Stomach (tissue), 4 donors: Measurements from ENCODE around the gene TRAF4.

Source experiments
- CTCF ChIP-seq, 7 experiments: fragments of 450-650 bp in 4 of 7; fragments of 200-600 bp in 3 of 7; sonication (generic) in 3 of 7; IDR thresholded peaks; one replicate each; pipeline ENCODE4 v1.5.1; 2016 to 2019; ENCODE audit warnings: antibody characterized with exemption in 7 of 7, control low read depth in 2 of 7, mild to moderate bottlenecking in 1 of 7
- POLR2A ChIP-seq, 4 donors: fragments of 450-650 bp; IDR thresholded peaks; one replicate each; pipeline ENCODE4 v1.6.1; 2016; ENCODE audit warnings: antibody characterized with exemption in 4 of 4, control low read depth in 2 of 4, mild to moderate bottlenecking in 1 of 4, moderate library complexity in 1 of 4
- POLR2AphosphoS5 ChIP-seq, 3 donors: sonication (generic); formaldehyde crosslinking; IDR thresholded peaks; one replicate each; pipeline ENCODE4 v1.6.1; 2016; ENCODE audit warnings: antibody characterized with exemption in 3 of 3

- TF ChIP-seq CTCF (IDR thresholded peaks at IDR 0.05): peak in 6 of 7 experiments; percentile 77 to 100 (median 99)
- no peak for TF ChIP-seq POLR2A (IDR thresholded peaks at IDR 0.05)
- TF ChIP-seq POLR2AphosphoS5 (IDR thresholded peaks at IDR 0.05): peak; percentile 25 to 83 (median 38)
Observed at GRCh38 chr17:28726627-28727491, 17.0 kb upstream of the TRAF4 start.
